ENCODE measurements around the gene STPG1.
A peak's percentile ranks its signal among the peaks of the same experiment; 100 is the strongest.

STPG1 gene

GRCh38 chr1:24355466-24355865 is 58.1 kb downstream of the STPG1 start:
- POLR2A ChIA-PET: no interaction called here
- CTCF ChIA-PET: no interaction called here
- no peak for DNase-seq (ENCODE audit: extremely low spot score)
- no peak for TF ChIP-seq CTCF (IDR thresholded peaks at IDR 0.05; ENCODE audit: control extremely low read depth, extremely low read depth, low read depth, missing control alignments)

GRCh38 chr1:24353292-24353891 is 60.2 kb downstream of the STPG1 start:
- no peak for DNase-seq (ENCODE audit: extremely low spot score)
- CTCF ChIA-PET: no interaction called here
- POLR2A ChIA-PET: no interaction called here
- TF ChIP-seq CTCF (IDR thresholded peaks at IDR 0.05; ENCODE audit: control extremely low read depth, extremely low read depth, low read depth, missing control alignments): no peak

GRCh38 chr1:24351918-24352627 is 61.5 kb downstream of the STPG1 start:
- DNase-seq (ENCODE audit: extremely low spot score): peak; percentile 36
- CTCF ChIA-PET: interaction anchor here (0.9 to 1.2 kb wide), 5 partner anchors 13 to 202 kb away, joined by 3 to 4 read pairs (median 4); no protein-coding TSS in a partner anchor
- POLR2A ChIA-PET: no interaction called here
- no peak for TF ChIP-seq CTCF (IDR thresholded peaks at IDR 0.05; ENCODE audit: control extremely low read depth, extremely low read depth, low read depth, missing control alignments)

GRCh38 chr1:24351247-24351646 is 62.3 kb downstream of the STPG1 start:
- POLR2A ChIA-PET: no interaction called here
- TF ChIP-seq CTCF (IDR thresholded peaks at IDR 0.05; ENCODE audit: control extremely low read depth, extremely low read depth, low read depth, missing control alignments): no peak
- CTCF ChIA-PET: interaction anchor here (0.9 to 1.2 kb wide), 6 partner anchors 10 to 201 kb away, joined by 3 to 5 read pairs (median 4); no protein-coding TSS in a partner anchor
- peak; percentile 63 for DNase-seq (ENCODE audit: extremely low spot score)

GRCh38 chr1:24349891-24350290 is 63.7 kb downstream of the STPG1 start:
- ChIA-PET POLR2A (no interaction called here), CTCF (interaction anchor here (1.3 to 2.4 kb wide), 2 partner anchors 9 to 18 kb away, joined by 3 to 9 read pairs; no protein-coding TSS in a partner anchor)
- TF ChIP-seq CTCF (IDR thresholded peaks at IDR 0.05; ENCODE audit: control extremely low read depth, extremely low read depth, low read depth, missing control alignments): no peak
- no peak for DNase-seq (ENCODE audit: extremely low spot score)

- ChIA-PET CTCF (interaction anchor here (0.7 to 2.4 kb wide), 7 partner anchors 10 to 45 kb away, joined by 3 to 9 read pairs (median 3); no protein-coding TSS in a partner anchor), POLR2A (no interaction called here)
- DNase-seq (ENCODE audit: extremely low spot score): no peak
- no peak for TF ChIP-seq CTCF (IDR thresholded peaks at IDR 0.05; ENCODE audit: control extremely low read depth, extremely low read depth, low read depth, missing control alignments)
These were observed 65.4 kb downstream of the STPG1 start for GRCh38 chr1:24348196-24348595.

Data from GM10248 (cell line).